Mucosa of descending colon (tissue), 3 donors: ENCODE results near the gene RSU1. TPM values are rescaled to one million over a fixed set of nuclear protein-coding genes. Genes with fewer than 3 reads are reported as not detected.

Experiments used
- ATAC-seq: fragments of 200-7000 bp; cut with Tn5 transposase; one replicate; pipeline ENCODE4 v1.9.1; 2020; ENCODE audit warnings: mild to moderate bottlenecking, moderate library complexity
- DNase-seq, 3 donors: peaks; one replicate each; pipeline ENCODE4 v3.0.0-alpha.2; 2020
- H3K36me3 ChIP-seq: fragments of 200-600 bp; one replicate; pipeline ENCODE4 v1.8.0; 2021; ENCODE audit warnings: low read depth, mild to moderate bottlenecking
- H3K4me1 ChIP-seq: fragments of 200-600 bp; one replicate; pipeline ENCODE4 v1.8.0; 2021; ENCODE audit warnings: low read depth, mild to moderate bottlenecking
- H3K4me3 ChIP-seq: fragments of 200-600 bp; one replicate; pipeline ENCODE4 v1.8.0; 2021; ENCODE audit warnings: mild to moderate bottlenecking
- H3K9me3 ChIP-seq: fragments of 200-600 bp; one replicate; pipeline ENCODE4 v1.8.0; 2021; ENCODE audit warnings: mild to moderate bottlenecking
- intact Hi-C, 2 donors: fragments of 100-400 bp; cut with DNase I in 1 of 2; cut with micrococcal nuclease in 1 of 2; formaldehyde crosslinking; loops; one replicate each; pipeline versions ENCODE4 v1.11.0 to v1.11.1; 2022; cut with DNase I, micrococcal nuclease
- total RNA-seq, 3 donors: library from RNA; stranded (reverse); fragmentation: NEBNext Ultra II Directional in 2 of 3; extraction: Animal tissue kit (Norgen Biotek cat#: 25700) in 2 of 3; gene quantifications; one replicate each; pipeline versions ENCODE4 v1.2.1 to v1.2.4, GENCODE V29; 2021 to 2023
- TF ChIP-seq, protein P1 (sequence below): fragments of 200-600 bp; IDR thresholded peaks from one replicate; pipeline ENCODE4 v1.8.0; 2022; ENCODE audit warnings: antibody characterized with exemption, mild to moderate bottlenecking
- donor health status: DM: no; HTN: no; CAD: no; lungs with moderate emphysema.
- donor health status: DM: no; HTN: no; CAD: no.
- donor health status: DM: no; HTN: yes; CAD: no.

The RSU1 gene
- total RNA-seq, 3 donors from 2014 or later: 67.2 to 94.8 (median 74.1) TPM

DNA sequence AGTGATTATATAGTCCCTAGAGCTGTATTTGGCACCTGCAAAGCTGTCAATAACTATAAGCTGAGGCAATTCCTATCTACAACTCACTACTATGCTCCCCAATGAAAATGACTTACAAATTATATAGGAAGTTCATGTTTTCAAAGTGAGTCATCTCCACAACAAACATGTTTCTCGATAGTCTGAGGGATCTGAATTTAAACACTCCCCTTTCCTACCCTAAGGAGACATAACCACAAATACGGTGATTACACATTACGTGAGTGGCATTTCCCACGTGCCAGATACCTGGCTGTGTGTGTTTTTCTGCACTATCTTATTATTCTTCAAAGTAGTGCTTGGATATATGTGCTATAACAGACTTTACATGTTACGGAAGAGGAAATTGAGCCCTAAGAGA lies 173.1 kb downstream of the RSU1 start:
- TF ChIP-seq, protein P1, sequence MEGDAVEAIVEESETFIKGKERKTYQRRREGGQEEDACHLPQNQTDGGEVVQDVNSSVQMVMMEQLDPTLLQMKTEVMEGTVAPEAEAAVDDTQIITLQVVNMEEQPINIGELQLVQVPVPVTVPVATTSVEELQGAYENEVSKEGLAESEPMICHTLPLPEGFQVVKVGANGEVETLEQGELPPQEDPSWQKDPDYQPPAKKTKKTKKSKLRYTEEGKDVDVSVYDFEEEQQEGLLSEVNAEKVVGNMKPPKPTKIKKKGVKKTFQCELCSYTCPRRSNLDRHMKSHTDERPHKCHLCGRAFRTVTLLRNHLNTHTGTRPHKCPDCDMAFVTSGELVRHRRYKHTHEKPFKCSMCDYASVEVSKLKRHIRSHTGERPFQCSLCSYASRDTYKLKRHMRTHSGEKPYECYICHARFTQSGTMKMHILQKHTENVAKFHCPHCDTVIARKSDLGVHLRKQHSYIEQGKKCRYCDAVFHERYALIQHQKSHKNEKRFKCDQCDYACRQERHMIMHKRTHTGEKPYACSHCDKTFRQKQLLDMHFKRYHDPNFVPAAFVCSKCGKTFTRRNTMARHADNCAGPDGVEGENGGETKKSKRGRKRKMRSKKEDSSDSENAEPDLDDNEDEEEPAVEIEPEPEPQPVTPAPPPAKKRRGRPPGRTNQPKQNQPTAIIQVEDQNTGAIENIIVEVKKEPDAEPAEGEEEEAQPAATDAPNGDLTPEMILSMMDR: no peak
- intact Hi-C loops: no loop called here
- ATAC-seq (no peak), DNase-seq (no peak)
- Histone ChIP-seq H3K9me3 (no peaks in the 10 kb centered on the region), H3K4me3 (no peak overlapping the region), H3K36me3 (no peaks in the 10 kb centered on the region), H3K4me1 (no peaks in the 10 kb centered on the region)

DNA sequence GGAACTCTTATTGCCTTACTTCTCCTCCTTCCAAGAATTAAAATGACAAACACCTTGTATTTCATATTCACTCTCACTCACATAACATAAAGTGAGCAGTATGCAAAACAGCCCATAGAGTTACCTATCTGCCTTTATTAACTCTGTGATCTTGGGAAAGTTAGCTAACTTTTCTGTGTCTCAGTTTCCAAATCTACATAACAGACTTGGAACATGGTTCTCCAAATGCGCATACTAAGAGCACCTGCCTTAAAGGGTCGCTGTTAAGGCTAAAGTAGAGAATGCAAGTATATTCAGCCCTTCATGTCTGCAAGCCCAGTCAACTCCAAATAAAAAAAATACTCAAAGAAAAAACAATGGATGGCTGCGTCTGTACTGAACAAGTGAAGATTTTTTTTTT lies 173.7 kb downstream of the RSU1 start:
- no peak for ATAC-seq
- intact Hi-C loops: no loop called here
- Histone ChIP-seq H3K4me1 (no peaks in the 10 kb centered on the region), H3K9me3 (no peaks in the 10 kb centered on the region), H3K4me3 (no peak overlapping the region), H3K36me3 (no peaks in the 10 kb centered on the region)
- TF ChIP-seq, protein P1: no peak
- DNase-seq: no peak

DNA sequence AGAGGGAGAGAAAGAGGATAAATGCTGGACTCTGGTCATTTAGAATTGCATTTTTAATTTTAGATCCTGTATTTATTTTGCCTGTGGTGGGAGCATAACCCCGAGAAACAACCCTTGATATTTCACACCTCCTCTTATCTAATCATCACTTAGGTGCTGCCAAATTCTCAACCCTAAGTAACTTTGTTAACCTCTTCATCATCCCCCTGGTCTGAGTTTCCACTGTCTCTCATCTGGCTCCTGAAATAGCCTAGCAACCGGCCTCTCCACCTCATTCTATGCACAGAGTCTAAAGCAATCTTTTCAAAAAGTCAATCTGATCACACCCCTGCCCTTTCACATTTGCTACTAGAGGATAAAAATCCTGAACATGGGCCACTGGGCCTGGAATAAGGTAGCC lies 177.1 kb downstream of the RSU1 start:
- Histone ChIP-seq H3K9me3 (no peaks in the 10 kb centered on the region), H3K4me1 (no peaks in the 10 kb centered on the region), H3K4me3 (no peak overlapping the region), H3K36me3 (no peaks in the 10 kb centered on the region)
- ATAC-seq: no peak
- intact Hi-C loops: no loop called here
- DNase-seq: no peak
- TF ChIP-seq, protein P1: no peak

DNA sequence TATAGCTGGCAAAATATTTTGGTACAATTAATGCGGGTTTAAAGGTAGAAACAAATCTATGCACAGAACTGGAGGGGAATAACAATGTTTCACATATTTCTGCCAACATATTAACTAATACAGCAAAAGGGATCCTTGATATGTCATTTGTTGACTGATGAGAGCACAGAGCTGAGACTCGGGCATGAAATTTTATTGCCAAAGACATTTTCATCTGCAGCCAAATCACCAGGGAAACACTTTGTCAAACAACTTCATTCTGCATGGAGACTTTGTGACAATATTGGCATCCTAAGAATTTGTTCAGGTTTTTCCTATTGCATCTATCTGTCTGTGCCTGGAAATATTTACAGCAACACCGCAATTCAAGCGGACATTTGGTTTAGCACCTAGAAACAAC lies 177.8 kb downstream of the RSU1 start:
- Histone ChIP-seq H3K4me1 (no peaks in the 10 kb centered on the region), H3K9me3 (no peaks in the 10 kb centered on the region), H3K4me3 (no peak overlapping the region), H3K36me3 (no peaks in the 10 kb centered on the region)
- no peak for ATAC-seq
- no peak for DNase-seq
- TF ChIP-seq, protein P1: no peak
- intact Hi-C loops: no loop called here

DNA sequence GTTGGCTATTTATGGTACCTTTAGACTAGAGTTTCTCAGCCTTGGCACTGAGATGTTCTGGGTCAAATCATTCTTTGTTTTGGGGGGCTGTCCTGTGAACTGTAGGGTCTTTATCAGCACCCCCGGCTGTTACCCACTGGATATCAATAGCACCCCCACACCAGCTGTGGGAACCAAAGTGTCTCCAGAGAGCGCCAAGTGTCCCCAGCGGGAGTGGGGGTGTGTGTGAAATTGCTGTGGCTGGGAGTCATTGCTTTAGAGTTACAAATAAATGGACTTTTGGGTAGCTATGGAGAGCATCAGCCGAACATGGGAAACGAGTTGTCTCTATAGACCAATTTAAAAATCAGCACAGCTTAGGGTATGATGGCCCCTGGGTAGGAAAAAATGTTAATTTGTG lies 184.2 kb downstream of the RSU1 start:
- DNase-seq (no peak), ATAC-seq (no peak)
- H3K9me3 ChIP-seq: no peaks in the 10 kb centered on the region
- H3K4me3 ChIP-seq: no peak overlapping the region
- no peaks in the 10 kb centered on the region for H3K4me1 ChIP-seq
- intact Hi-C loops: no loop called here
- no peaks in the 10 kb centered on the region for H3K36me3 ChIP-seq
- TF ChIP-seq, protein P1: no peak

DNA sequence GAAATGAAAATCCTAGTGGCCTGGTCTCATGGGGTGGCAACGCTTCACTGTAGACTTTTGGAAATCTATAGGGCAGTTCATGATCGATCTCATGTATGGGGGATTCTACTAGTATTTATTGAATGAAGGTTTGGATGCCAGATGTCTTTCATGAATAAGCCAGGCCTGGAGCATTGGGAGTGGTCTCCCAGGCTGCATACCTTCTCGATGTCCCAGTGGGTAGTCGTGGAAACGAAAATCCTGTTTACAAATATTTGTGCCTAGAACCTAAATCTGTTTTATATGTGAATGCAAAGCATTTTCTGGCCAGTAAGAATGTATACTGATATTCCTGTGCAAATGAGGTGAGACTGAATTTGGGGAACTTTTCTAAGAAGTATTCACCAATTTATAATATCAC lies 190.5 kb downstream of the RSU1 start:
- intact Hi-C loops: no loop called here
- TF ChIP-seq, protein P1: no peak
- ATAC-seq: no peak
- Histone ChIP-seq H3K9me3 (no peaks in the 10 kb centered on the region), H3K36me3 (no peaks in the 10 kb centered on the region), H3K4me1 (no peaks in the 10 kb centered on the region), H3K4me3 (no peak overlapping the region)
- DNase-seq: no peak
